PFSK-1 (cell line): Measurements from ENCODE around the gene PIK3R5.

Experiments used
- FOXP2 ChIP-seq: optimal IDR thresholded peaks from 2 replicates; pipeline ENCODE3; 2011; ENCODE audit warnings: borderline replicate concordance, control low read depth, inconsistent platforms; ENCODE audit not compliant: insufficient read depth; ENCODE audit errors: extremely low read length, extremely low read depth
- POLR2AphosphoS5 ChIP-seq: IDR thresholded peaks from 2 replicates; pipeline ENCODE4 v1.6.1; 2012; ENCODE audit warnings: low read depth, mild to moderate bottlenecking, control low read depth, low read length, moderate library complexity
- REST ChIP-seq, 2 experiments: IDR thresholded peaks; 2 replicates each; pipeline versions ENCODE4 v1.6.1 to v1.8.0; 2011 to 2012; ENCODE audit warnings: low read depth in 2 of 2, low read length in 2 of 2, control low read depth in 1 of 2, inconsistent platforms in 1 of 2, mild to moderate bottlenecking in 1 of 2, moderate library complexity in 1 of 2; ENCODE audit not compliant: insufficient read depth in 1 of 2
- SIN3A ChIP-seq: IDR thresholded peaks from 2 replicates; pipeline ENCODE4 v1.6.1; 2012; ENCODE audit warnings: mild to moderate bottlenecking, low read length, moderate library complexity, borderline replicate concordance; ENCODE audit not compliant: insufficient read depth
- TAF1 ChIP-seq: IDR thresholded peaks from 2 replicates; pipeline ENCODE4 v1.6.1; 2012; ENCODE audit warnings: low read length, control low read depth, borderline replicate concordance; ENCODE audit not compliant: insufficient read depth

Gene PIK3R5

GRCh38 chr17:8888704-8889302 lies 76.7 kb downstream of the PIK3R5 start:
- TF ChIP-seq REST (IDR thresholded peaks at IDR 0.05; ENCODE audit: insufficient read depth in 1 of 2, low read depth in 2 of 2, low read length in 2 of 2) (no peak; a peak in 1 of 4 replicates), TAF1 (no peak), FOXP2 (no peak), POLR2AphosphoS5 (no peak), SIN3A (no peak)

- TF ChIP-seq REST (IDR thresholded peaks at IDR 0.05; ENCODE audit: insufficient read depth in 1 of 2, low read depth in 2 of 2, low read length in 2 of 2) (peak; percentile 44 to 74; a peak in 3 of 4 replicates), SIN3A (no peak)
Observed at GRCh38 chr17:8887834-8888703, 77.4 kb downstream of the PIK3R5 start.

GRCh38 chr17:8887301-8887700 lies 78.2 kb downstream of the PIK3R5 start:
- TF ChIP-seq FOXP2 = no peak

GRCh38 chr17:8885967-8886684 lies 79.4 kb downstream of the PIK3R5 start:
- no peak for TF ChIP-seq TAF1
- TF ChIP-seq POLR2AphosphoS5 = no peak
- TF ChIP-seq REST (IDR thresholded peaks at IDR 0.05; ENCODE audit: insufficient read depth in 1 of 2, low read depth in 2 of 2, low read length in 2 of 2) = no peak
- no peak for TF ChIP-seq FOXP2
- no peak for TF ChIP-seq SIN3A

- no peak for TF ChIP-seq TAF1
- TF ChIP-seq POLR2AphosphoS5 = no peak
- TF ChIP-seq SIN3A = no peak
- TF ChIP-seq FOXP2 = no peak
- TF ChIP-seq REST (IDR thresholded peaks at IDR 0.05; ENCODE audit: insufficient read depth in 1 of 2, low read depth in 2 of 2, low read length in 2 of 2) = no peak
Observed at GRCh38 chr17:8884336-8884990, 81.0 kb downstream of the PIK3R5 start.
